GM19238 (cell line): Measurements from ENCODE around the gene DCLK1.

Source experiments
- DNase-seq: peaks from one replicate; pipeline ENCODE4 v3.0.0; 2011; ENCODE audit warnings: low spot score; ENCODE audit not compliant: insufficient read length

The DCLK1 gene

GRCh38 chr13:35720690-35721554, 410.3 kb downstream of the DCLK1 start:
- DNase-seq = peak; percentile 24

GRCh38 chr13:35720290-35720689, 410.9 kb downstream of the DCLK1 start:
- DNase-seq = no peak
